ENCODE results near the gene TREM1.

GRCh38 chr6:41315203-41315602 is 28.7 kb upstream of the TREM1 start:
- no peak for TF ChIP-seq CTCF (conservative IDR thresholded peaks at IDR 0.05; ENCODE audit: low read length)
- TF ChIP-seq EZH2phosphoT487 (IDR thresholded peaks at IDR 0.05; ENCODE audit: borderline replicate concordance, low read depth, low read length) = no peak
